SK-N-SH (cell line): ENCODE measurements around the gene ZNF747. TPM values are rescaled to one million over a fixed set of nuclear protein-coding genes. Genes with fewer than 3 reads are reported as not detected.

Experiments
- CTCF ChIA-PET: fragments of 300-600, 350-600 bp; formaldehyde crosslinking; extraction: SDS; loops from one replicate; lab custom pipeline; 2021; lab: Yijun Ruan, JAX
- POLR2A ChIA-PET: fragments of 350-600 bp; sonication (Branson Sonifier 250); formaldehyde crosslinking; extraction: SDS; loops from one replicate; lab custom pipeline; 2020; ENCODE audit warnings: antibody characterized with exemption, inconsistent platforms; lab: Yijun Ruan, JAX
- DNase-seq: peaks from one replicate; pipeline ENCODE4 v3.0.0; 2012
- H2AFZ ChIP-seq: fragments of 200-600 bp; sonication (generic); 2 replicates; pipeline ENCODE4 v1.8.1; 2016; ENCODE audit warnings: antibody characterized with exemption, mild to moderate bottlenecking, low read depth
- H3F3A ChIP-seq: fragments of 200-600 bp; sonication (generic); replicated peaks from 2 replicates; pipeline ENCODE3; 2016; ENCODE audit warnings: antibody characterized with exemption, mild to moderate bottlenecking; ENCODE audit not compliant: insufficient read depth
- H3K27ac ChIP-seq, 2 experiments: fragments of 200-500 bp in 1 of 2; fragments of 200-600 bp in 1 of 2; sonication (Bioruptor generic) in 1 of 2; sonication (generic), shearing (Covaris generic) in 1 of 2; 2 replicates each; pipeline versions ENCODE4 v1.5.1 to v1.6.1; 2014 to 2016; ENCODE audit warnings: low read depth in 2 of 2, inconsistent platforms in 1 of 2, low read length in 1 of 2, mild to moderate bottlenecking in 1 of 2, mixed read lengths in 1 of 2
- H3K27me3 ChIP-seq: fragments of 200-600 bp; sonication (generic), shearing (Covaris generic); 2 replicates; pipeline ENCODE4 v1.6.1; 2016; ENCODE audit warnings: mixed run types; ENCODE audit not compliant: insufficient read depth
- H3K36me3 ChIP-seq, 2 experiments: fragments of 200-500 bp in 1 of 2; fragments of 200-600 bp in 1 of 2; sonication (Bioruptor generic) in 1 of 2; sonication (generic) in 1 of 2; replicated peaks in 1 of 2; 2 replicates each; pipeline versions ENCODE3 to v1.5.1; 2014 to 2016; ENCODE audit warnings: low read length in 1 of 2, mild to moderate bottlenecking in 1 of 2; ENCODE audit not compliant: insufficient read depth in 2 of 2, control insufficient read depth in 1 of 2
- H3K4me1 ChIP-seq, 2 experiments: fragments of 200-500 bp in 1 of 2; fragments of 200-600 bp in 1 of 2; sonication (Bioruptor generic) in 1 of 2; sonication (generic), shearing (Covaris generic) in 1 of 2; 2 replicates each; pipeline versions ENCODE4 v1.5.1 to v1.6.1; 2014 to 2016; ENCODE audit warnings: low read depth in 1 of 2, low read length in 1 of 2, mixed run types in 1 of 2; ENCODE audit not compliant: insufficient read depth in 2 of 2, control insufficient read depth in 1 of 2
- H3K4me2 ChIP-seq: fragments of 200-600 bp; sonication (generic), shearing (Covaris generic); 2 replicates; pipeline ENCODE4 v1.6.1; 2017; ENCODE audit warnings: mixed run types
- H3K4me3 ChIP-seq, 2 experiments: fragments of 200-500 bp in 1 of 2; fragments of 200-600 bp in 1 of 2; sonication (Bioruptor generic) in 1 of 2; sonication (generic), shearing (Covaris generic) in 1 of 2; 2 replicates each; pipeline versions ENCODE4 v1.5.1 to v1.8.1; 2014 to 2016; ENCODE audit warnings: low read depth in 2 of 2, inconsistent platforms in 1 of 2, low read length in 1 of 2, mild to moderate bottlenecking in 1 of 2, mixed read lengths in 1 of 2, moderate library complexity in 1 of 2
- H3K79me2 ChIP-seq: fragments of 200-600 bp; sonication (generic); 2 replicates; pipeline ENCODE4 v1.8.1; 2017; ENCODE audit warnings: mild to moderate bottlenecking; ENCODE audit not compliant: insufficient read depth
- H3K9ac ChIP-seq: fragments of 200-600 bp; sonication (generic); 2 replicates; pipeline ENCODE4 v1.6.1; 2017; ENCODE audit warnings: mixed run types
- H3K9me2 ChIP-seq: fragments of 200-600 bp; sonication (generic); 2 replicates; pipeline ENCODE4 v1.6.1; 2017; ENCODE audit warnings: mixed run types
- H3K9me3 ChIP-seq: fragments of 200-600 bp; sonication (generic); 2 replicates; pipeline ENCODE4 v1.6.1; 2017; ENCODE audit warnings: mixed run types, mild to moderate bottlenecking, moderate library complexity
- H4K20me1 ChIP-seq: fragments of 200-600 bp; sonication (generic); 2 replicates; pipeline ENCODE4 v1.6.1; 2017; ENCODE audit warnings: mild to moderate bottlenecking, mixed run types; ENCODE audit not compliant: insufficient read depth
- CTCF ChIP-seq: fragments of 200-600 bp; sonication (generic); IDR thresholded peaks from 2 replicates; pipeline ENCODE4 v1.6.1; 2017; ENCODE audit warnings: antibody characterized with exemption, mild to moderate bottlenecking, moderate library complexity
- EP300 ChIP-seq, 2 experiments: IDR thresholded peaks; 2 replicates each; pipeline versions ENCODE4 v1.4.0 to v1.6.1; 2012; ENCODE audit warnings: borderline replicate concordance in 1 of 2, low read depth in 1 of 2, low read length in 1 of 2
- EZH2phosphoT487 ChIP-seq: fragments of 200-600 bp; sonication (generic); IDR thresholded peaks from 2 replicates; pipeline ENCODE4 v1.6.1; 2017; ENCODE audit warnings: low read depth, mixed run types, mild to moderate bottlenecking, antibody characterized with exemption, moderate library complexity, borderline replicate concordance
- FOXJ3 ChIP-seq: sonication (generic); formaldehyde crosslinking; IDR thresholded peaks from 2 replicates; pipeline ENCODE4 v1.5.1; 2020; ENCODE audit warnings: mild to moderate bottlenecking, missing genetic modification reagents
- FOXM1 ChIP-seq: IDR thresholded peaks from 2 replicates; pipeline ENCODE4 v1.4.0; 2012; ENCODE audit warnings: low read depth, mild to moderate bottlenecking
- GABPA ChIP-seq: IDR thresholded peaks from 2 replicates; pipeline ENCODE4 v1.4.0; 2012; ENCODE audit warnings: low read depth, mild to moderate bottlenecking
- GATA2 ChIP-seq: sonication (generic); formaldehyde crosslinking; IDR thresholded peaks from 2 replicates; pipeline ENCODE4 v1.5.0; 2020; ENCODE audit warnings: mild to moderate bottlenecking, missing genetic modification reagents
- JUND ChIP-seq: IDR thresholded peaks from 2 replicates; pipeline ENCODE4 v1.4.0; 2012
- NRF1 ChIP-seq: IDR thresholded peaks from 2 replicates; pipeline ENCODE4 v1.6.1; 2012; ENCODE audit warnings: low read depth, mild to moderate bottlenecking, low read length
- PBX3 ChIP-seq: IDR thresholded peaks from 2 replicates; pipeline ENCODE4; 2012
- POLR2AphosphoS5 ChIP-seq: IDR thresholded peaks from 2 replicates; pipeline ENCODE4 v1.6.1; 2012; ENCODE audit warnings: low read depth, low read length
- RAD21 ChIP-seq: IDR thresholded peaks from 2 replicates; pipeline ENCODE4 v1.6.1; 2012; ENCODE audit warnings: mild to moderate bottlenecking, low read length
- REST ChIP-seq: IDR thresholded peaks from 2 replicates; pipeline ENCODE4 v1.6.1; 2012; ENCODE audit warnings: mild to moderate bottlenecking, low read depth, low read length, moderate library complexity
- RFX5 ChIP-seq: IDR thresholded peaks from 2 replicates; pipeline ENCODE4 v1.6.1; 2012; ENCODE audit warnings: mild to moderate bottlenecking, improper control_type of control experiment, low read length
- RXRA ChIP-seq: IDR thresholded peaks from 2 replicates; pipeline ENCODE4 v1.4.0; 2012; ENCODE audit warnings: low read depth, mild to moderate bottlenecking, borderline replicate concordance
- SIN3A ChIP-seq: IDR thresholded peaks from 2 replicates; pipeline ENCODE4 v1.6.1; 2012; ENCODE audit warnings: low read depth, mild to moderate bottlenecking, low read length, moderate library complexity, borderline replicate concordance
- SMC3 ChIP-seq: IDR thresholded peaks from 2 replicates; pipeline ENCODE4 v1.6.1; 2012; ENCODE audit warnings: low read depth, low read length, improper control_type of control experiment
- TCF12 ChIP-seq: IDR thresholded peaks from 2 replicates; pipeline ENCODE4 v1.4.0; 2012
- USF2 ChIP-seq: fragments of 150-350 bp; IDR thresholded peaks from 2 replicates; pipeline ENCODE4 v1.6.1; 2017; ENCODE audit warnings: antibody characterized with exemption, low read length, low read depth, borderline replicate concordance
- YY1 ChIP-seq: IDR thresholded peaks from 2 replicates; pipeline ENCODE4 v1.4.0; 2012; ENCODE audit warnings: low read depth, mild to moderate bottlenecking
- WGBS: methylation state at CpG from one replicate; pipeline ENCODE4 v1.1.6; 2017; ENCODE audit warnings: low lambda C conversion rate; 5-methylcytosine and 5-hydroxymethylcytosine counted together
- polyA plus RNA-seq, 3 experiments: library from polyadenylated mRNA; depleted of rRNA; stranded (reverse); fragments of >200 nt; gene quantifications; 2 replicates each; pipeline ENCODE4 v1.2.3, GENCODE V29; 2012

ZNF747 gene
- polyA plus RNA-seq, 1 of the 3 experiments (the other 2 are of a cell fraction): 5.8 TPM

- Histone ChIP-seq H3K9ac (no peak overlapping the region), H3K4me3 (no peak overlapping the region), H4K20me1 (no peaks in the 10 kb centered on the region), H3K79me2 (no peaks in the 10 kb centered on the region), H3K9me2 (no peaks in the 10 kb centered on the region), H3K27ac (no peak overlapping the region), H3K36me3 (no peaks in the 10 kb centered on the region), H3K4me1 (no peaks in the 10 kb centered on the region), H3K4me2 (no peak overlapping the region), H2AFZ (no peak overlapping the region), H3F3A (no peaks in the 10 kb centered on the region), H3K27me3 (no peaks in the 10 kb centered on the region; the same call in 1 of the 2 replicates), H3K9me3 (no peaks in the 10 kb centered on the region)
- TF ChIP-seq JUND: no peak
- TF ChIP-seq NRF1: no peak
- TF ChIP-seq TCF12: no peak
- no peak for TF ChIP-seq SIN3A
- no peak for TF ChIP-seq PBX3
- TF ChIP-seq GABPA: no peak
- no peak for TF ChIP-seq YY1
- no peak for TF ChIP-seq USF2
- no peak for TF ChIP-seq RXRA
- TF ChIP-seq EP300 (IDR thresholded peaks at IDR 0.05; ENCODE audit: borderline replicate concordance in 1 of 2, low read depth in 1 of 2, low read length in 1 of 2): no peak
- no peak for TF ChIP-seq SMC3
- no peak for TF ChIP-seq CTCF
- no peak for TF ChIP-seq FOXJ3 (CRISPR knock-in tag)
- no peak for TF ChIP-seq GATA2
- TF ChIP-seq RFX5: no peak
- no peak for TF ChIP-seq FOXM1
- TF ChIP-seq RAD21: no peak
- ChIA-PET CTCF (no interaction called here), POLR2A (no interaction called here)
- WGBS: 80% methylated on average over 8 of the region's 8 CpGs
- DNase-seq: no peak
Observed at GRCh38 chr16:30499284-30499683, 35.4 kb downstream of the ZNF747 start.

GRCh38 chr16:30494709-30495108 is 39.9 kb downstream of the ZNF747 start:
- Histone ChIP-seq H3K4me1 (no peaks in the 10 kb centered on the region), H3K4me2 (no peak overlapping the region), H3K9me3 (no peaks in the 10 kb centered on the region), H3K27me3 (no peaks in the 10 kb centered on the region), H3K9ac (no peak overlapping the region), H4K20me1 (no peaks in the 10 kb centered on the region), H3K9me2 (no peaks in the 10 kb centered on the region), H3F3A (peaks cover 2% of the 10 kb centered on the region), H3K4me3 (no peak overlapping the region), H3K27ac (no peak overlapping the region), H3K79me2 (no peaks in the 10 kb centered on the region), H2AFZ (no peak overlapping the region), H3K36me3 (no peaks in the 10 kb centered on the region)
- TF ChIP-seq SIN3A (no peak), POLR2AphosphoS5 (no peak), REST (no peak), EZH2phosphoT487 (no peak)
- DNase-seq: no peak
- 81% methylated on average over 12 of the region's 12 CpGs for WGBS
- POLR2A ChIA-PET: no interaction called here
- CTCF ChIA-PET: interaction anchor here (1.0 to 2.1 kb wide), 2 partner anchors 12 to 45 kb away, joined by 3 to 11 read pairs; no protein-coding TSS in a partner anchor
